Nucleus accumbens (tissue), 56 donors: ENCODE results near the gene TBC1D22A.

Experiments used
- DNase-seq, 56 donors: peaks; one replicate each; lab custom pipeline; 2025; lab: John Stamatoyannopoulos, UW

Gene TBC1D22A

DNA sequence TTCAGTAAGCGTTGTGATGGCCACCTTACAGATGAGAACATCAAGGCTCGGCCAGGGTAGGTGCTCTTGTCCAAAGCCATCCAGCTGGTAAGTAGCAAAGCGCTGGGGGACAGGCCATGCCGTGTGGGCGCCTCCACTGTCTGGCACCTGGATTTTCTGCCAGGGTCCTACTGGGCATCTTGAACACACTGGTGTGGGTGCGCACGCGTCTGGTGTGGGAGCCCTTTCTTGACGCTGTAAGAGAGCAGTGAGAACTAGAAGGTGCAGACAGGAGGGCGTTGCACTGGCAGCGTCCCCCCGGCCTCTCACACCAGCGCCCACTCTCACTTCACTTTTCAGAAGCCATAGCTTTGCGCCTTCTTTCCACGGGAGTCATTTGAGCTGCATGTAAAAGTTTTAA, 296.6 kb downstream of the TBC1D22A start:
- DNase-seq, result no peak

DNA sequence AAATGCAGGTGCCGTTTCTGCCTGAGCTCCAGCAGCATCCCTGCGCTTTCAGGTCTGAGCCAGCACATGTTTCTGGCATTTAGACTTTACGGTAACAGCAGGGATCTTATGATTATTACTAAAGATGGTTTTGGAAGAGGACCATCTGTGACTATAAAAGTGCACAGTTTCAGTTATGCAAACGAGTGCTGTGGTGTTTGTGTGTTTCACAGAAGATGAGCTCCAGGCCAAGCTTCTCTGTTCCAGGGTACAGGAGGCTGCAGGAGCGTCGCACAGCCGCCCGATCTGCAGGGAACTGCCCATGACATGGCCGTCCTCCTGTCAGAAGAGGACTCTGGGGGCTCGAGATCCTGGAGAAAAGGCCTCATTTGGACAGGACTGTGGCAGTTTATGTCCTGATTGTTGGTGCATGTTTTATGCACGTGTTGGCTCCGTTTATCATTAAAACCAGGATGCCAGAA, 297.3 kb downstream of the TBC1D22A start:
- no peak for DNase-seq

DNA sequence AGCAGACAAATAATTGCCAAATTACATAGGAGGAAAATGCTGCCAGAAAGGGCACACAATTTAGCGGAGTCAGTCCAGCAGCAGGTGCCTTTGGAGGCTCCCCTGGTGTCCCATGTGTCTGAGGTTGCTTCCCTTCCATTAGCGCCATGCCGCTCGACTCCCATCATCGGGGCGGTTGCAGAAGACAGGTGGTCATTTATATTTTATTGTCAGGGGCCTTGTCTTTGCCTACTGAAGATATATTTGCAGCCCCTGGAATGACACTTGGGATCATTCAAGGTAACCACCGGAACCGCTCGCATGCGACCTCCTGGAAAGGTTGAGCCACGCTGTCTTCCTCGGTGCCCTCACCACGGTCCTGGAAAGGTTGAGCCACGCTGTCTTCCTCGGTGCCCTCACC, 298.3 kb downstream of the TBC1D22A start:
- DNase-seq, result no peak

GRCh38 chr22:47061226-47061625, 298.8 kb downstream of the TBC1D22A start:
- no peak for DNase-seq

DNA sequence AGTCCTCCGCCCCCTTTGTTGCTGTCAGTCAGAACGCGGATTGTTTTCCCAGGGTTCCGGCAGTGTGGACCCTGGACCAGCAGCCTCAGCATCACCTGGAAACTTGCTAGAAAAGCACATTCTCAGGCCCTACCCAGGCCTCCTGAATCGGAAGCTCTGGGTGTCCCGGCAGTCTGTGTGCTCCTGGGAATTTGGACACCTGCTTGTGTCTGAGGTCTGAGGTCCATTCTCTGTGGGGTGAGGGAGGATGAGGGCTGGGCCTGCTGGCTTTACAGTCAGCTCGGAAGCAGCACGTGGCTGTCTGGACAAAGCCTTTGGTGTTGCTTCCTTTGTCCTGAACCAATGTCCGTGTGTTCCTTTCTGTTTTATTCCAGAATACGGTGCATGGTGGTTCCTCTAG, 299.7 kb downstream of the TBC1D22A start:
- DNase-seq, result no peak

- DNase-seq, result no peak
These were observed 300.6 kb downstream of the TBC1D22A start for GRCh38 chr22:47063071-47063509.

- DNase-seq, result no peak
These were observed 301.2 kb downstream of the TBC1D22A start for GRCh38 chr22:47063606-47064005.

DNA sequence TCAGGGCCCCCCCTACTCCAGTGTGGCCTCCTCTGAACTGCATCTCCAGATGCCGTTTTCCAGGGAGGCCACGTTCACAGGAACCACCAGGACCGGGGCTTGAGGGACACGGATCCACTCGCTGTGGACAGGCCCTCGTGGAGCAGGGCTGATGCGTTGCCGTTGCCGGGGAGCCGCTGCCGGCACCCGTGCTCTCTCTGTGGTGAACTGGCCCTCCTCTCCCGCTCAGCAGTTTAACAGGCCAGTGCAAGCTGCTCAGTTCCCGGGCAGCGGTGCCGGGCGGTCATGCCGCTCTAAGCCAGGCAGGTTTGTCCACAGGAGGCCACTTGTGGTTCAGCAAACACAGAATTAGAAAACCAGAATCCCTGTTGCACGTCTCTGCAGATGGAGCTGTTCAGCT, 301.6 kb downstream of the TBC1D22A start:
- DNase-seq, result no peak

- DNase-seq, result no peak
These were observed 302.0 kb downstream of the TBC1D22A start for GRCh38 chr22:47064416-47064815.

DNA sequence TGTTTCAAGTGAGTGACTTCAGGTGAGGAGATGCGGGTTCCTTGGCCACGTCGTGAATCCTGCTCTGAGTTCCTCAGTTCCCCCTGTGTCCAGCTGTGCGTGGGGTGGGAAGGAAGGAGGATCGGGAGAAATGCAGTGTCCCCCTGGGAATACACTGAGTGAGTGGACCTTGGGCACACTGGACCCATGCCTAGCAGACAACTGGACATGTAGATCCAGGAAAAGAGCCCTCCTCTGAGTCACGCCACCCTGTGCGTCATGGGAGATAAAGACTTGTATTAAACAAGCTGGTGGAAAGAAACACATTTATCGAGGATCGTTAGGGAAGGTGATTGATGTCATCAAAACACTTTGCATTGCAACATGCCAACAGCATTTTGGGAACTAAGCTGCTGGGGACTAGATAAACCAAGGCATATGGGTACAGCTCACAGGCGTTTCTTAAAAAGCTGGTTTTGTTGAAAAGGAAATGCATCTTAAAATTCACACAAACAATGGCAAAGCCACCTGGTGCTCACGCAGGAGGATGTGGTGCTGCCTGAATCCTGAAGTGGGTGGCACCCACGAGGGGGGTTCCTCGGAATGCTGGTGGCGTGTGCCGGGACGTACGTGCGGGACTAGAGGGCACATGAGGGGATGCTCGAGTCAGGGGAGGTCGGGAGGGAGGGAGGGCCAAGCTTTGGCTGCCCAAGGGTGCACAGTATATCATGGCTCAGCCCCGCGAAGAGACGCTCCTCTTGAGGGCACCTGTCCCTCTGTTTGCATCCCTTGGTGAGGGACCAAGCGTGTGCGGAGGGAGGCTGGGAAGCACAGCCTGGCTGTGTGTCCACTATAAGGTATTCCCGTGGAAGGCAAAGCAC, 303.5 kb downstream of the TBC1D22A start:
- DNase-seq, result no peak

DNA sequence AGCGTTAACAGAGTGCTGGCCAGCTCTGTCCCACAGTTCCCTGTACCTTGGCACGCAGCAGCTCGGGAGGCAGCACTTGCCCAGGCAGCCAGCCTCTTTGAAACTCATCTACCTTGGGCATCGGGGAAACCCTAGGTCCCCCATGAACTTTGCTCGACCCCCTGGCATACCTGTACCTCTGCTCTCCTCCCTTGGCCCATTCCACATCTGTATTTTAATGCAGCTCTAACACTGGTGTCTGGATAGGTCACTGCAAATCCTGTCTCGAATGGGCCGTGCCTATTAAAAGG, 304.1 kb downstream of the TBC1D22A start:
- no peak for DNase-seq

DNA sequence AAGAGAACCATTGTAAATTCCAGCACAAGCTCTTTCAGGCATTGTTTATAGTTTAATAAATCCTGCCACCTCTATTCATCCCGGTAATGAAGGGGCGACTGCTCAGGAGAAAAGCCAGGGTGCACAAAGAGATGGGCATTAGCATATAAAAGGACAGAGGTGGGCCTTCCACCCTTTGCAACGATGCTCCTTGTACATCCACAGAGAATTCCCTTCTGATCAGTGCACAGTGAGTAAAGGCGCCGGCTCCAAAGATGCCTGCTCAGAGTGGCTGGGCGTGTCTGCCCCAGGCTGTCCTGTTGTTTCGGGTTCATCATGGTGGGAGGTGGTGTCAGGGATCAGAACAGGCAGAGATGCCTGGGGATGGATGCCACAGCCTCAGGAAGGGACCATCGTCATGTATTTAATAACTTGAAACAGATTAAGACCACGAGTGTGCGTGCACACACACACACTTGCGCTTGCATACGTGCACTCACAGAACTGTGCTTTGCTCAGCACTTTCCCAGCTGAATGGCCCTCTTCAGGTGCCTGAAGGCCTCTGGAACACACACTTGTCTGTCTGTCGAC, 305.0 kb downstream of the TBC1D22A start:
- no peak for DNase-seq

DNA sequence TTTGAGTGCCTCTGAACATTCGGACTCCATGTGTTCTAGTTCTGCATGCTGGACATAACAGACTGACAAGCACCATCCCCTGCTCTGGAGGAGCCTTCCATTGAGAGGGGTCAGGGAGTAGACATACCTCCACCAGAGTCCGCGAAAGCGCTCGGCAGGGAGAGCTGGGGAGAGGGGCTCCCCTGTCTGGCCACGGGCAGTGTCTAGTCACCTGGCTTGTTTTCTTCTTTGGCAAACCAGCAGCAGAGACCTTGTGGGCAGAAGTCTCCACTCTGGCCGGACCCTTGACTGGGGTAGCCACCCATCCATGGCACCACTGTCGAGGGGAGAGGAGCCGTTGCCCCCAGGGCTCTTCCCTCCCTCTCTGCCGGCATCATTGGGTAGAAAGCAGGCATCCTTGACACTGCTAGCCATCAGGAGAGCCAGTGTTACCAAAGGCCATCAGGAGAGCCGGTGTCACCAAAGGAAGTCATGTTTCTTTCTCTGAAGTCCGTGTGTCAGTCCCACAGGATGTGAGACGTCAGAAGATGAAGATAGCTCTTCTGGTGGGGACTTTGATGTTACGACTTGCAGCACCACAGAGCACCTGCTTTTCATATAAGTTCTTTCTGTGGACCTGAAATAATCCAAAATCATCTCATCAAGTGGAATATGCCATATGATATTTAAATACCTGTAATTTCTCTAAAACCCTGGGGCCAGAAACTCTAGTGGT, 305.6 kb downstream of the TBC1D22A start:
- DNase-seq, result no peak

GRCh38 chr22:47068626-47068996, 306.2 kb downstream of the TBC1D22A start:
- no peak for DNase-seq

DNA sequence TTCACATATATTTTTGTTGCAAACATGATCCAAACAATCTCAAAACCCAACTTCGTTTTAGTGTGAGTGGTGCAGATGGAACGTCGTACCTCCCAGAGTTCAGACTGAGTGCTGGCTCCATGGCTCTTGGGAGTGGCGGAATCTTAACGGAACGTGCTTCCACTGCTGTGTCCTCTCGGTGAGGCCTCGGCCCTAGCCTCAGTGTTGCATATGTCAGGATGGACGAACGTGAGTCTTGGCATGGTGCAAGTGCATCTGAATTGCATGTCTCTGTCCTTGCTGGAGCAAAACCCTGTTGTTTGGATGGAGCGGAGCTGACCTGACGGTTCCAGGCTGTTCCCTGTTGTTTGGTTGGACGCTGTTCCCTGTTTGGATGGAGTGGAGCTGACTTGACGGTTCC, 306.8 kb downstream of the TBC1D22A start:
- DNase-seq, result no peak

DNA sequence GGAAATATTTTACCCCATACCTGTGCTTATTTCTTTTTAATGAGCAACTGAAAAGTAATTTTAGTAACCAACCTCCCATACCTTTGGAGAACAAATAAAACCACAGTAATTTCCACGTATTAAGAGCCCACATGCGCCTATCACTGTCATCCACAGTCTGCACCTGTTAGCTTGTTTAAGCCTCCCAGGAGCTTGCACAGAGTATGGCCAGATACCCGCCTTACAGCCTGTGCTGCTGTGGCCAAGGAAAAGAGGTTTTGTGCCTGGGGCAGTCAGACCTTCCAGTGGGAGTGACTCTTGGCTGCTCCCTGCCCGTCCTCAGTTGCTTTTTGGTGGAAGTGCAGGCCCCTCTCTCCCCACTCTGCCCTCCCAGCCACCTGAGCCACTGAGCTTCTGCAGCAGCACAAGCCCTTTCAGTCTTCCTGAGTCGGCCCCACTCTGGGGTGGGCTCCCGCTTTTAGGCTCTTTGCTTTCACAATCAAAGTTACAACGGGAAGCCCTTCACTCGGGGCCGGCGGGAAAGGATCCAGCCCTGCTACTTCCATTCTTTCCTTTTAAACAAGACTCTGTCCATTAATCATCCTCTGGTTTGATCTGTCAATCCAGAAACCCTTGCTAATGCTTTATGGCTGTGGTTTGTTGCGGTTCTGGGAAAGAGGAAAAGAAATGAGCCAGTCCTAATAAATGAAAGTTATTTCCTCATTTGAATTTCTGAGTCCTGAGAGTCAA, 308.8 kb downstream of the TBC1D22A start:
- no peak for DNase-seq

DNA sequence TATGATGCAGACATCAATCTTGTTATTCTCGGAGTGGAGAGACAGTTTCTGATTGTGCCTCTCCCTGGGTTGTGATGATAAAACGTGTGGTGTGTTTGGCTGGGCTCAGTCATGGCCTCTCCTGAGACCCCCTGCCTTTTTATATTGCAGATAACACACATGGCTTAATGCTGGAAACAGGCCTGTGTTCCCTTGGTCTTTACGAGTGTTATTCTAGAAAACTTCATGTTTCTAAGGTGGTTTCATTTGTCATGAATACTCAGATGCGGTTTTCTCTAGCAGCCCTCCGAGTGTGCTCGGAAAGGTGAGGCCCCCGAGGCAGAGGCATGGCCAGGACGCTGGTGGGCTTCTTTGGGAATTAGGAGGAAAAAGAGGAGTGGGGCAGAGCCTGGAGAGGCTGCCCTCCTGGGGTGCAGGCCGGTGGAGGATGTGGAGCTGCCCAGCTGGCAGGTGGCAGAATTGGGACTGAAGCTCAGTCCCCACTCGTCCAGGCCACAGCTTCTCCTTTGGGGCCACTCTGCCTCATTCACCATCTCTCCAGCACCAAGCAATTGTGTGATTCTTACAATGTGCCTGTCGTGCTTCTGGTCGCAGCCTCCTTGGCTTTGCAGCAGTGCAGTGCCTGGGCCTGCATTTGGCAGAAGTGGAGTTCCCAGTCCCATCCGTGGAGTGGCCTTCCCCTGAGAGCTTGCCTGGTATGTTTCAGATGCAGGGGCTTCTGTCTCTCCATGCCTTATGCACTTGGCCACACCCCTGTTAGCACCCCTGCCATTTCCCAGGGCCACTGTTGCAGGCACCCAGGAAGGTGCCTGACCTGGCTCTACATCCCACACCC, 309.6 kb downstream of the TBC1D22A start:
- DNase-seq, result no peak

- DNase-seq, result no peak
These were observed 310.2 kb downstream of the TBC1D22A start for GRCh38 chr22:47072642-47072967.

DNA sequence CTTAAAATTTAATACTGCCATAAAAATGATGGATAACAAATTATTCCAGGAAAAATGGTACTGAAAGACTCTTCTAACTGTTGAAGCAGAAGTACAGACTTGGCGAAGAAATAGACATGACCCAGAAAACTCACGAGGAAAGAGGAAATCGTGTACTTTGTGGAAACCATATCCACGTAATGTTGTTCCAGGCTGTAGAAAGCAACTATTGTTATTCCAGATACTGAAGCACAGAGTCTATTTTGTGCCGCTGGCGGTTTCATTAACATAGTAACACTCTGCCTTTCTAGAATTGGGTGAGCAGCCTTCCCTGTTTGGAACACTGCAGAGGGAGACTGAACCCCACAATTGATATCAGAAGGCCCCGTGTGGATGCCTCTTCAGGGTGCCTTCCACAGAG, 310.6 kb downstream of the TBC1D22A start:
- DNase-seq, result peak in 2 of 56 donors; percentile 16 to 29

DNA sequence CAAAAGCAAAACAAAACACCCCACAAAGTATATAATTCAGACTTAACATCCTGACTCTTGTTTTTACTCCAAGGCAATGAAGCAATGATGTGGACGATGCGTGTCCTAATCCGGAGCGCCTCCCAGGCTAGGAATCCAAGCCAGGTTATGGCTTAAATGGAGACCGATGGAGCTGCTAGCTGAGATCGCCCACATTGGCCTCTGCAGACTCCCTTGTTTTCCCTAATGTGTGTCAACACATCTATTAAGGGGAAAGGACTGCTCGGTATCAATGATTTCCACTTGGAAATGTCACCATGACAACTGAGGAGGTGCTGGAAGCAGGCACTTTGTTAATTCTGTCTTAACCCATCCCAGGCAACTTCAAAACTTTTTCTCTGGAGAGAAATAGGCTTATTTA, 311.7 kb downstream of the TBC1D22A start:
- DNase-seq, result no peak
